ENCODE results near the gene OR5C1.

GRCh38 chr9:122742003-122742402 is 46.7 kb upstream of the OR5C1 start, which contains the start of gene OR1L6:
- no peak for TF ChIP-seq POLR2A (IDR thresholded peaks at IDR 0.05; ENCODE audit: low read length)
- no peak for TF ChIP-seq GATA1 (IDR thresholded peaks at IDR 0.05; ENCODE audit: low read depth, low read length)
